ENCODE results near the gene TRIO. TPM values are rescaled to one million over a fixed set of nuclear protein-coding genes. Genes with fewer than 3 reads are reported as not detected.

The TRIO gene
- total RNA-seq, 4 donors from 2014 or later: 67.4 to 103 (median 94.7) TPM

- WGBS, 2 donors: 77 to 81% methylated on average over 4 of the region's 4 CpGs
- no peak for TF ChIP-seq POLR2A (IDR thresholded peaks at IDR 0.05)
- TF ChIP-seq, protein P1, sequence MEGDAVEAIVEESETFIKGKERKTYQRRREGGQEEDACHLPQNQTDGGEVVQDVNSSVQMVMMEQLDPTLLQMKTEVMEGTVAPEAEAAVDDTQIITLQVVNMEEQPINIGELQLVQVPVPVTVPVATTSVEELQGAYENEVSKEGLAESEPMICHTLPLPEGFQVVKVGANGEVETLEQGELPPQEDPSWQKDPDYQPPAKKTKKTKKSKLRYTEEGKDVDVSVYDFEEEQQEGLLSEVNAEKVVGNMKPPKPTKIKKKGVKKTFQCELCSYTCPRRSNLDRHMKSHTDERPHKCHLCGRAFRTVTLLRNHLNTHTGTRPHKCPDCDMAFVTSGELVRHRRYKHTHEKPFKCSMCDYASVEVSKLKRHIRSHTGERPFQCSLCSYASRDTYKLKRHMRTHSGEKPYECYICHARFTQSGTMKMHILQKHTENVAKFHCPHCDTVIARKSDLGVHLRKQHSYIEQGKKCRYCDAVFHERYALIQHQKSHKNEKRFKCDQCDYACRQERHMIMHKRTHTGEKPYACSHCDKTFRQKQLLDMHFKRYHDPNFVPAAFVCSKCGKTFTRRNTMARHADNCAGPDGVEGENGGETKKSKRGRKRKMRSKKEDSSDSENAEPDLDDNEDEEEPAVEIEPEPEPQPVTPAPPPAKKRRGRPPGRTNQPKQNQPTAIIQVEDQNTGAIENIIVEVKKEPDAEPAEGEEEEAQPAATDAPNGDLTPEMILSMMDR (IDR thresholded peaks at IDR 0.05): no peak
- no peaks in the 10 kb centered on the region for H3K36me3 ChIP-seq
Observed at GRCh38 chr5:14331386-14331781, 188.2 kb downstream of the TRIO start.

DNA sequence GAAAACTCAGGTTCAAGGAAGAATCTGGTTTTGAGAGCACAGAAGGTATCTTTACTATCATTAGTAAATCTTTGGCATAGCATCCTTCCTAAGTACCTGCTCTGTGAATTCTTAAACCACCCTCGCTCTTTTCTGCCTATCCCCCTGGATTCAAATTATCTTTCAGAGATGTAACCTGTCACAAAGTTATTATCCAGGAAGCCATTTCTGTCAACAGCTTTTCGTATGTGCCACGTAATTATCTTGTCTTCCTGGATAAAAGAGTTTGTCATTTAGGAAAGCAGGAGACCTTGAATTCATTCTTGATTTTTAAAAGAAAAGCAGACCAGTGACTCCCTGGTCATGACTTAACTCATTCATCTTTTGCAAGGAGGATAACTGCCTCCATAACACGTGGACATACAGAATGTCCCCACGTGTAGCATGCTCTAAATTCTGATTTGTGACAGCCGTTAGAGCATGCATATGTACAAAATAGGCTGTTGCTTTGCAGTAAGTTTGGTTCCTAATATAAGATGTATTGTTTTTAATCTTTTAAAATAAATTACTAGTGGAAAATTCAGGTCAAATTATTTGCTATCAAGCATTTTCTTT, 189.0 kb downstream of the TRIO start:
- 90% methylated on average over 6 of the region's 6 CpGs for WGBS, 2 donors
- Histone ChIP-seq H3K9me3 (no peaks in the 10 kb centered on the region), H3K4me3 (replicated peaks in 1 of 3) (no peak overlapping the region), H3K36me3 (peaks cover under 1 to 5% of the 10 kb centered on the region in 2 donors), H3K27ac (no peak overlapping the region), H3K4me1 (no peaks in the 10 kb centered on the region), H3K27me3 (no peaks in the 10 kb centered on the region)
- TF ChIP-seq, protein P1 (IDR thresholded peaks at IDR 0.05): no peak
- TF ChIP-seq POLR2A (IDR thresholded peaks at IDR 0.05): no peak
- no peak for DNase-seq
- intact Hi-C loops (cut with DNase I): no loop called here

More at GRCh38 chr5:14331386-14331781, 188.2 kb downstream of the TRIO start:
- Histone ChIP-seq H3K27me3 (no peaks in the 10 kb centered on the region), H3K4me3 (replicated peaks in 1 of 3) (no peak overlapping the region), H3K4me1 (no peaks in the 10 kb centered on the region), H3K27ac (no peak overlapping the region), H3K9me3 (no peaks in the 10 kb centered on the region)
- no peak for DNase-seq
- intact Hi-C loops (cut with DNase I): no loop called here

DNA sequence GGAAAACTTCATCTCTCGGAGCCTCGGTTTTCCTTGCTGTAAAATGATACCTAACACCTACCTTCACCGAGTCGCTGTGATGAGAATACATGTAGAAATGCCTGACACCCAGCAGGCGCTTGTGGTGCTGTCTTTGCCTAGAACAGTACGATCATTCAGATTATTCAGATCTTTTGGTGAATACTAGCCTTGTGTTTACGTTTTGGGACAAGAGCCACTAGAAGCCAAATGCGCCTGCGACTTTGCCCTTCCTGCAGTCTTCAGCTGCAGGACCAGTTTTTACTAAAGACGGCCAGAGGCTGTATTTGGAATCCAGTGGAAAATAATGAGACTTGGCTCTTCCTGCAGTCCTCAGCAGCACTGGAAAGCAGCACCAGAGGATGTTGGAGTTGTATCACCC, 189.6 kb downstream of the TRIO start:
- Histone ChIP-seq H3K27ac (no peak overlapping the region), H3K4me3 (replicated peaks in 1 of 3) (no peak overlapping the region), H3K9me3 (no peaks in the 10 kb centered on the region), H3K27me3 (no peaks in the 10 kb centered on the region), H3K36me3 (peaks cover 6 to 11% of the 10 kb centered on the region in 2 donors), H3K4me1 (no peaks in the 10 kb centered on the region)
- TF ChIP-seq POLR2A (IDR thresholded peaks at IDR 0.05): no peak
- TF ChIP-seq, protein P1 (IDR thresholded peaks at IDR 0.05): no peak
- no peak for DNase-seq
- WGBS, 2 donors: 93 to 96% methylated on average over 10 of the region's 10 CpGs
- intact Hi-C loops (cut with DNase I): no loop called here

DNA sequence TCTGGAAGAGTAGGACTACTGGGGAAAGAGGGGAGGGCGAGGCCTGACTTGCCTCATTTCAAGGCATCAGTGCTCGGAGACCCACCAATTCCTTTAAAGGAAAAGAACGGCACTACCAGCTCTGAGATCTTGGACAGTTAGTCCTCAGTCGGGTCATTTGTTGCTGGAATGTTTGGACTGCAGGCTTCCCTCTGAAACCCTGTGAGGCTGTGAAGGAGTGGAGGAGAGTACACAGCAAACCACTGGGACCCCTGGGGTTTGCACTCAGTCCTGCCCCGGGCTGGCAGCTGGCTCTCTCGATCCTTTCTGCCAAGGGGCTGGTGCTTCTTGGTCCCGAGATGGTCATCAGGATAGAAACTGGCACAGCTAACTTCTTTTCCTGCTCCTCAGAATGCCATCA, 194.5 kb downstream of the TRIO start:
- H3K4me3 ChIP-seq (replicated peaks in 1 of 3): no peak overlapping the region
- no peak for DNase-seq
- H3K27me3 ChIP-seq: no peaks in the 10 kb centered on the region
- intact Hi-C loops (cut with DNase I): no loop called here
- no peaks in the 10 kb centered on the region for H3K4me1 ChIP-seq
- no peak overlapping the region for H3K27ac ChIP-seq
- WGBS, 2 donors: 87 to 93% methylated on average over 6 to 7 of the region's 7 CpGs
- no peaks in the 10 kb centered on the region for H3K9me3 ChIP-seq
- H3K36me3 ChIP-seq: peaks cover 6 to 11% of the 10 kb centered on the region in 2 donors
- TF ChIP-seq, protein P1 (IDR thresholded peaks at IDR 0.05): no peak
- no peak for TF ChIP-seq POLR2A (IDR thresholded peaks at IDR 0.05)

DNA sequence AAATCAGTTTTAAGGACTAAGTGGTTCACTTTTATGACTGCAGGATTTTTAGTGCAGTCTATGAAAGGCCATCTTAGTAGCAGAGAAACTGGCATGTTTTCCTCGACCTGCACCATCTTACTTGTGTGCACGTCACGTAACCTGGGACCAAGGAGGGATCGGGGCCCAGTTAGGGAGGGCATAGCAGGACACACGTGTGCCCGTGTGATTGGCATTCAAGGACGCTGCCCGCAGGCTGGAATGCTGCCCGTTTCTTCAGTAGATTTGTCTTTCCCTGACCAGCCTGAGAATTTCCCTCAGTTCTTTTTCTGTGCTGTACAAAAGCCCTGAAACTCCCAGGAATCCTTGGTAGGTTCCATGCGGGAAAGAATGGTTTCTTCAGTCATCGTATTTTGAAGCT, 196.3 kb downstream of the TRIO start:
- H3K9me3 ChIP-seq: no peaks in the 10 kb centered on the region
- 91 to 92% methylated on average over 11 of the region's 11 CpGs for WGBS, 2 donors
- H3K36me3 ChIP-seq: peaks cover 6 to 11% of the 10 kb centered on the region in 2 donors
- DNase-seq: no peak
- H3K4me1 ChIP-seq: no peaks in the 10 kb centered on the region
- intact Hi-C loops (cut with DNase I): no loop called here
- H3K4me3 ChIP-seq (replicated peaks in 1 of 3): no peak overlapping the region
- H3K27ac ChIP-seq: no peak overlapping the region
- H3K27me3 ChIP-seq: no peaks in the 10 kb centered on the region
- TF ChIP-seq, protein P1 (IDR thresholded peaks at IDR 0.05): no peak
- TF ChIP-seq POLR2A (IDR thresholded peaks at IDR 0.05): no peak
